GM12878 (cell line): ENCODE measurements around the gene PRTN3. TPM values are rescaled to one million over a fixed set of nuclear protein-coding genes. Genes with fewer than 3 reads are reported as not detected.

Source experiments
- ATAC-seq: fragments of 200-7000 bp; cut with Tn5 transposase; 3 replicates; pipeline ENCODE4 v1.9.1; 2020; ENCODE audit warnings: mild to moderate bottlenecking, moderate library complexity
- BruUV-seq: library from RNA; stranded (reverse); fragments of 400-500 nt; replicated peaks from 2 replicates; lab custom pipeline; 2021; lab: Mats Ljungman, UMichigan
- CTCF ChIA-PET: fragments of 300-600 bp; sonication (Branson Sonifier 250); formaldehyde crosslinking; extraction: SDS; loops from one replicate; lab custom pipeline; 2021; ENCODE audit warnings: inconsistent platforms; lab: Yijun Ruan, JAX
- POLR2A ChIA-PET: fragments of 350-600 bp; formaldehyde crosslinking; extraction: SDS; loops from one replicate; lab custom pipeline; 2021; ENCODE audit warnings: inconsistent platforms; lab: Charles Lee
- RAD21 ChIA-PET: fragments of 300-600 bp; sonication (Branson Sonifier 250); formaldehyde crosslinking; loops from one replicate; lab custom pipeline; 2023; ENCODE audit warnings: antibody characterized with exemption; ENCODE audit not compliant: unreplicated experiment; lab: Charles Lee
- SMC1A ChIA-PET: fragments of 300-600 bp; sonication (Branson Sonifier 250); formaldehyde crosslinking; loops from one replicate; lab custom pipeline; 2023; ENCODE audit not compliant: unreplicated experiment, uncharacterized antibody; lab: Charles Lee
- DNase-seq: peaks from one replicate; pipeline ENCODE4 v3.0.0-alpha.2; 2011; ENCODE audit warnings: low read depth, low spot score
- FAIRE-seq: peaks from 3 replicates; lab custom pipeline; 2011; peaks lifted over from hg19 to GRCh38; lab: Jason Lieb, UNC
- H2AFZ ChIP-seq: 2 replicates; pipeline ENCODE4 v1.6.0; 2011; ENCODE audit warnings: low read depth, low read length, control low read depth; ENCODE audit not compliant: control insufficient read depth
- H3K27ac ChIP-seq: 2 replicates; pipeline ENCODE4 v1.5.1; 2011; ENCODE audit warnings: control low read depth; ENCODE audit not compliant: control insufficient read depth, insufficient read depth
- H3K27me3 ChIP-seq, 2 experiments: replicated peaks in 1 of 2; 2 replicates each; pipeline versions ENCODE4 v1.6.0 to v1.6.1; 2011; ENCODE audit warnings: low read length in 1 of 2; ENCODE audit not compliant: control insufficient read depth in 2 of 2, insufficient read depth in 2 of 2
- H3K36me3 ChIP-seq, 2 experiments: 2 replicates each; pipeline ENCODE4 v1.5.1; 2011; ENCODE audit warnings: low read length in 1 of 2; ENCODE audit not compliant: control insufficient read depth in 2 of 2, insufficient read depth in 2 of 2
- H3K4me1 ChIP-seq: 2 replicates; pipeline ENCODE4 v1.6.1; 2011; ENCODE audit warnings: mild to moderate bottlenecking, low read length, moderate library complexity, mixed read lengths; ENCODE audit not compliant: control insufficient read depth, insufficient read depth
- H3K4me2 ChIP-seq: 2 replicates; pipeline ENCODE4 v1.6.0; 2011; ENCODE audit warnings: control low read depth; ENCODE audit not compliant: control insufficient read depth, insufficient read depth
- H3K4me3 ChIP-seq: fragments of 200-600 bp; sonication (generic); 2 replicates; pipeline ENCODE4 v1.5.1; 2016
- H3K79me2 ChIP-seq: 2 replicates; pipeline ENCODE4 v1.6.0; 2011; ENCODE audit warnings: low read length; ENCODE audit not compliant: control insufficient read depth, insufficient read depth
- H3K9ac ChIP-seq: 2 replicates; pipeline ENCODE4 v1.8.0; 2011; ENCODE audit warnings: low read length, control low read depth, mixed read lengths; ENCODE audit not compliant: control insufficient read depth, insufficient read depth
- H3K9me3 ChIP-seq: replicated peaks from 3 replicates; pipeline ENCODE4 v1.5.1; 2011; ENCODE audit warnings: mild to moderate bottlenecking, low read length; ENCODE audit not compliant: control insufficient read depth, insufficient read depth
- H4K20me1 ChIP-seq: 2 replicates; pipeline ENCODE4 v1.6.0; 2011; ENCODE audit not compliant: control insufficient read depth, insufficient read depth
- CBFB ChIP-seq: IDR thresholded peaks from 2 replicates; pipeline ENCODE4 v1.6.1; 2016; ENCODE audit warnings: antibody characterized with exemption, low read depth
- CBX5 ChIP-seq: sonication (generic); IDR thresholded peaks from 2 replicates; pipeline ENCODE4 v1.6.1; 2016; ENCODE audit warnings: low read depth, moderate library complexity, mild to moderate bottlenecking, inconsistent platforms
- CEBPB ChIP-seq, 2 experiments: fragments of 150-350 bp in 1 of 2; IDR thresholded peaks; 2 replicates each; pipeline ENCODE4 v1.6.1; 2012 to 2014; ENCODE audit warnings: low read depth in 2 of 2, low read length in 2 of 2, borderline replicate concordance in 1 of 2, inconsistent platforms in 1 of 2
- CHD4 ChIP-seq: fragments of 200-600 bp; sonication (generic); IDR thresholded peaks from 2 replicates; pipeline ENCODE4 v1.6.1; 2016; ENCODE audit warnings: mild to moderate bottlenecking
- EZH2 ChIP-seq: IDR thresholded peaks from 2 replicates; pipeline ENCODE4 v1.6.1; 2012; ENCODE audit warnings: low read depth, mild to moderate bottlenecking, control low read depth, inconsistent platforms, low read length, borderline replicate concordance; ENCODE audit not compliant: control insufficient read depth
- JUND ChIP-seq: IDR thresholded peaks from 2 replicates; pipeline ENCODE4 v1.6.1; 2012; ENCODE audit warnings: low read depth, mild to moderate bottlenecking, low read length, improper control_type of control experiment, moderate library complexity
- MXI1 ChIP-seq: fragments of 150-350 bp; IDR thresholded peaks from 2 replicates; pipeline ENCODE4 v1.6.1; 2011; ENCODE audit warnings: low read depth, mild to moderate bottlenecking, inconsistent platforms, low read length, improper control_type of control experiment
- MYC ChIP-seq: IDR thresholded peaks from 2 replicates; pipeline ENCODE4 v1.6.1; 2011; ENCODE audit warnings: mild to moderate bottlenecking, low read length, moderate library complexity, inconsistent platforms; ENCODE audit not compliant: insufficient read depth, insufficient replicate concordance, insufficient read length, severe bottlenecking
- PML ChIP-seq: IDR thresholded peaks from 2 replicates; pipeline ENCODE4 v1.6.1; 2012; ENCODE audit warnings: low read length, inconsistent platforms
- RAD21 ChIP-seq: IDR thresholded peaks from 2 replicates; pipeline ENCODE4 v1.6.1; 2011; ENCODE audit warnings: mild to moderate bottlenecking, low read depth, low read length, moderate library complexity; ENCODE audit not compliant: insufficient read depth
- RAD51 ChIP-seq: fragments of 450-650 bp; IDR thresholded peaks from 2 replicates; pipeline ENCODE4 v1.6.1; 2016; ENCODE audit warnings: moderate library complexity, mild to moderate bottlenecking, inconsistent platforms
- RELA ChIP-seq: fragments of 450-650 bp; IDR thresholded peaks from 2 replicates; pipeline ENCODE4 v1.8.0; 2014; ENCODE audit warnings: borderline replicate concordance; ENCODE audit not compliant: partially characterized antibody
- STAT1 ChIP-seq: fragments of 450-650 bp; conservative IDR thresholded peaks from 2 replicates; pipeline ENCODE4 v1.6.1; 2014; ENCODE audit warnings: antibody characterized with exemption, mild to moderate bottlenecking
- WGBS: methylation state at CpG from one replicate; pipeline ENCODE4 v1.1.6; 2016; ENCODE audit warnings: low lambda C conversion rate; ENCODE audit not compliant: insufficient replicate concordance, insufficient coverage; ENCODE audit errors: missing lambda C conversion rate; 5-methylcytosine and 5-hydroxymethylcytosine counted together
- in situ Hi-C: fragments of 300-500 bp; cut with MboI; formaldehyde crosslinking; loops from 9 replicates; pipeline ENCODE4 v1.14.3; 2018; ENCODE audit warnings: mixed read lengths
- intact Hi-C: fragments of 100-400 bp; cut with micrococcal nuclease; formaldehyde crosslinking; loops from one replicate; pipeline ENCODE4 v1.14.2; 2022; ENCODE audit not compliant: unreplicated experiment
- polyA plus RNA-seq, 11 experiments: library from polyadenylated mRNA; depleted of rRNA in 4 of 11; unstranded in 6 of 11; stranded (reverse) in 5 of 11; fragments of >200 nt; fragmentation: Nextera tagmentation in 4 of 11; fragmentation: Illumina TruSeq in 1 of 11; extraction: Ambion mirVana in 4 of 11; extraction: Trizol in 1 of 11; gene quantifications; 1 replicate in 1 of 11; 2 replicates in 10 of 11; pipeline versions ENCODE4 v1.2.1 to v1.2.3, GENCODE V29; 2011 to 2016; ENCODE audit warnings: inconsistent platforms in 2 of 11, missing spikeins in 2 of 11, low read depth in 1 of 11
- total RNA-seq, 4 experiments: library from RNA; depleted of rRNA in 3 of 4; stranded (reverse); fragments of >200 nt in 3 of 4; fragmentation: Illumina TruSeq in 1 of 4; extraction: Trizol in 1 of 4; gene quantifications; 2 replicates each; pipeline versions ENCODE4 v1.2.1 to v1.2.3, GENCODE V29; 2013 to 2021
- TF ChIP-seq, protein P1 (sequence below): IDR thresholded peaks from 2 replicates; pipeline ENCODE4 v1.6.1; 2011; ENCODE audit warnings: borderline replicate concordance, low read depth, mild to moderate bottlenecking, moderate library complexity, mixed read lengths, low read length; ENCODE audit not compliant: insufficient read depth; ENCODE audit errors: extremely low read length
- TF ChIP-seq, protein P2 (sequence below): fragments of 450-650 bp; IDR thresholded peaks from 2 replicates; pipeline ENCODE4 v1.6.1; 2017; ENCODE audit warnings: mild to moderate bottlenecking, moderate library complexity
- TF ChIP-seq, protein P3 (sequence below): fragments of 450-650 bp; IDR thresholded peaks from 2 replicates; pipeline ENCODE4 v1.6.1; 2017; ENCODE audit warnings: antibody characterized with exemption, mild to moderate bottlenecking, moderate library complexity

PRTN3 gene
- total and polyA plus RNA-seq, 10 of the 15 experiments (the other 5 are each of a cell fraction or from before 2014, with no cell fraction given) = 0.08 TPM; not detected in 9

DNA sequence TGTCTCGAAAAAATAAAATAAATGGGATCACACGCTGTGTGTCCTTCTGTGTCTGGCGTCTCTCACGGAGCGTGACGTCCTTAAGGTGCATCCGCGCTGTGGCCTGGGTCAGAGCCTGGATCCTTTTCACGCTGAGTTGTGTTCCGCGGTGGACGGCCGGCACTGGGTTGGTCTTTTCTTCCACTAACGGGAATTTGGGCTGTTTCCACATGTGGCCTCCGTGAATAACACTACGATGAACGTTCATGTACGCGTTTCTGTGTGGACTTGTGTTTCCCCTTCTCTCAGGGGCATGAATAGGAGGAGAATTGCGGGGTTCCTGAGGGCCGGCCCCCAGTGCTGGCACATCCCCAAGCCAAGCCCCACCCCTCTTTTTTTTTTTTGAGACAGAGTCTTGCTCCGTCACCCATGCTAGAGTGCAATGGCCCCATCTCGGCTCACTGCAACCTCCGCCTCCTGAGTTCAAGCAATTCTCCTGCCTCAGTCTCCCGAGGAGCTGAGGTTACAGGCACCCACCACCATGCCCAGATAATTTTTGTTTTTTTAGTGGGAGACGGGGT lies 49.7 kb upstream of the PRTN3 start:
- intact Hi-C loops (no loop called here), in situ Hi-C loops (no loop called here)
- Histone ChIP-seq H3K4me3 (no peak overlapping the region), H3K4me1 (no peaks in the 10 kb centered on the region), H3K79me2 (no peaks in the 10 kb centered on the region), H2AFZ (no peak overlapping the region), H3K27me3 (no peaks in the 10 kb centered on the region; a peak in 1 of 4 replicates), H3K9me3 (no peaks in the 10 kb centered on the region), H3K4me2 (no peak overlapping the region), H3K27ac (no peak overlapping the region), H3K36me3 (no peaks in the 10 kb centered on the region)
- 68% methylated on average over 25 of the region's 26 CpGs for WGBS
- DNase-seq (no peak), FAIRE-seq (no peak)
- CTCF ChIA-PET = no interaction called here
- SMC1A ChIA-PET = no interaction called here
- TF ChIP-seq CEBPB (IDR thresholded peaks at IDR 0.05; ENCODE audit: borderline replicate concordance in 1 of 2, low read depth in 2 of 2, low read length in 2 of 2) (no peak), CHD4 (no peak), CBX5 (no peak), RELA (no peak), RAD21 (no peak), PML (no peak), MYC (no peak), MXI1 (no peak), STAT1 (no peak), EZH2 (no peak), JUND (no peak), CBFB (no peak), RAD51 (no peak)
- TF ChIP-seq, protein P1, sequence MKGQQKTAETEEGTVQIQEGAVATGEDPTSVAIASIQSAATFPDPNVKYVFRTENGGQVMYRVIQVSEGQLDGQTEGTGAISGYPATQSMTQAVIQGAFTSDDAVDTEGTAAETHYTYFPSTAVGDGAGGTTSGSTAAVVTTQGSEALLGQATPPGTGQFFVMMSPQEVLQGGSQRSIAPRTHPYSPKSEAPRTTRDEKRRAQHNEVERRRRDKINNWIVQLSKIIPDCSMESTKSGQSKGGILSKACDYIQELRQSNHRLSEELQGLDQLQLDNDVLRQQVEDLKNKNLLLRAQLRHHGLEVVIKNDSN = no peak
- TF ChIP-seq, protein P2, sequence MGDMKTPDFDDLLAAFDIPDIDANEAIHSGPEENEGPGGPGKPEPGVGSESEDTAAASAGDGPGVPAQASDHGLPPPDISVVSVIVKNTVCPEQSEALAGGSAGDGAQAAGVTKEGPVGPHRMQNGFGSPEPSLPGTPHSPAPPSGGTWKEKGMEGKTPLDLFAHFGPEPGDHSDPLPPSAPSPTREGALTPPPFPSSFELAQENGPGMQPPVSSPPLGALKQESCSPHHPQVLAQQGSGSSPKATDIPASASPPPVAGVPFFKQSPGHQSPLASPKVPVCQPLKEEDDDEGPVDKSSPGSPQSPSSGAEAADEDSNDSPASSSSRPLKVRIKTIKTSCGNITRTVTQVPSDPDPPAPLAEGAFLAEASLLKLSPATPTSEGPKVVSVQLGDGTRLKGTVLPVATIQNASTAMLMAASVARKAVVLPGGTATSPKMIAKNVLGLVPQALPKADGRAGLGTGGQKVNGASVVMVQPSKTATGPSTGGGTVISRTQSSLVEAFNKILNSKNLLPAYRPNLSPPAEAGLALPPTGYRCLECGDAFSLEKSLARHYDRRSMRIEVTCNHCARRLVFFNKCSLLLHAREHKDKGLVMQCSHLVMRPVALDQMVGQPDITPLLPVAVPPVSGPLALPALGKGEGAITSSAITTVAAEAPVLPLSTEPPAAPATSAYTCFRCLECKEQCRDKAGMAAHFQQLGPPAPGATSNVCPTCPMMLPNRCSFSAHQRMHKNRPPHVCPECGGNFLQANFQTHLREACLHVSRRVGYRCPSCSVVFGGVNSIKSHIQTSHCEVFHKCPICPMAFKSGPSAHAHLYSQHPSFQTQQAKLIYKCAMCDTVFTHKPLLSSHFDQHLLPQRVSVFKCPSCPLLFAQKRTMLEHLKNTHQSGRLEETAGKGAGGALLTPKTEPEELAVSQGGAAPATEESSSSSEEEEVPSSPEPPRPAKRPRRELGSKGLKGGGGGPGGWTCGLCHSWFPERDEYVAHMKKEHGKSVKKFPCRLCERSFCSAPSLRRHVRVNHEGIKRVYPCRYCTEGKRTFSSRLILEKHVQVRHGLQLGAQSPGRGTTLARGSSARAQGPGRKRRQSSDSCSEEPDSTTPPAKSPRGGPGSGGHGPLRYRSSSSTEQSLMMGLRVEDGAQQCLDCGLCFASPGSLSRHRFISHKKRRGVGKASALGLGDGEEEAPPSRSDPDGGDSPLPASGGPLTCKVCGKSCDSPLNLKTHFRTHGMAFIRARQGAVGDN = no peak
- TF ChIP-seq, protein P3, sequence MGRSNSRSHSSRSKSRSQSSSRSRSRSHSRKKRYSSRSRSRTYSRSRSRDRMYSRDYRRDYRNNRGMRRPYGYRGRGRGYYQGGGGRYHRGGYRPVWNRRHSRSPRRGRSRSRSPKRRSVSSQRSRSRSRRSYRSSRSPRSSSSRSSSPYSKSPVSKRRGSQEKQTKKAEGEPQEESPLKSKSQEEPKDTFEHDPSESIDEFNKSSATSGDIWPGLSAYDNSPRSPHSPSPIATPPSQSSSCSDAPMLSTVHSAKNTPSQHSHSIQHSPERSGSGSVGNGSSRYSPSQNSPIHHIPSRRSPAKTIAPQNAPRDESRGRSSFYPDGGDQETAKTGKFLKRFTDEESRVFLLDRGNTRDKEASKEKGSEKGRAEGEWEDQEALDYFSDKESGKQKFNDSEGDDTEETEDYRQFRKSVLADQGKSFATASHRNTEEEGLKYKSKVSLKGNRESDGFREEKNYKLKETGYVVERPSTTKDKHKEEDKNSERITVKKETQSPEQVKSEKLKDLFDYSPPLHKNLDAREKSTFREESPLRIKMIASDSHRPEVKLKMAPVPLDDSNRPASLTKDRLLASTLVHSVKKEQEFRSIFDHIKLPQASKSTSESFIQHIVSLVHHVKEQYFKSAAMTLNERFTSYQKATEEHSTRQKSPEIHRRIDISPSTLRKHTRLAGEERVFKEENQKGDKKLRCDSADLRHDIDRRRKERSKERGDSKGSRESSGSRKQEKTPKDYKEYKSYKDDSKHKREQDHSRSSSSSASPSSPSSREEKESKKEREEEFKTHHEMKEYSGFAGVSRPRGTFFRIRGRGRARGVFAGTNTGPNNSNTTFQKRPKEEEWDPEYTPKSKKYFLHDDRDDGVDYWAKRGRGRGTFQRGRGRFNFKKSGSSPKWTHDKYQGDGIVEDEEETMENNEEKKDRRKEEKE = no peak
- TF ChIP-seq, all 136 proteins: peak for 0
- ChIA-PET POLR2A (no interaction called here), RAD21 (no interaction called here)
- BruUV-seq = no TSS peak
- H3K9ac ChIP-seq = no peak overlapping the region
- no peak for ATAC-seq
- no peaks in the 10 kb centered on the region for H4K20me1 ChIP-seq
